Upper lobe of left lung (tissue), 4 donors: Measurements from ENCODE around the gene JARID2.

Experiments
- EP300 ChIP-seq, 4 donors: sonication (generic); formaldehyde crosslinking; IDR thresholded peaks; one replicate each; pipeline ENCODE4 v1.5.1; 2017; ENCODE audit warnings: antibody characterized with exemption in 4 of 4, control low read depth in 2 of 4
- POLR2AphosphoS5 ChIP-seq, 2 donors: sonication (generic); formaldehyde crosslinking; IDR thresholded peaks; one replicate each; pipeline ENCODE4 v1.5.1; 2017; ENCODE audit warnings: antibody characterized with exemption in 2 of 2
- TF ChIP-seq, protein P1 (sequence below), 6 experiments: fragments of 450-650 bp in 4 of 6; fragments of 200-600 bp in 2 of 6; sonication (generic) in 2 of 6; IDR thresholded peaks; one replicate each; pipeline ENCODE4 v1.5.1; 2016 to 2019; ENCODE audit warnings: antibody characterized with exemption in 6 of 6

DNA sequence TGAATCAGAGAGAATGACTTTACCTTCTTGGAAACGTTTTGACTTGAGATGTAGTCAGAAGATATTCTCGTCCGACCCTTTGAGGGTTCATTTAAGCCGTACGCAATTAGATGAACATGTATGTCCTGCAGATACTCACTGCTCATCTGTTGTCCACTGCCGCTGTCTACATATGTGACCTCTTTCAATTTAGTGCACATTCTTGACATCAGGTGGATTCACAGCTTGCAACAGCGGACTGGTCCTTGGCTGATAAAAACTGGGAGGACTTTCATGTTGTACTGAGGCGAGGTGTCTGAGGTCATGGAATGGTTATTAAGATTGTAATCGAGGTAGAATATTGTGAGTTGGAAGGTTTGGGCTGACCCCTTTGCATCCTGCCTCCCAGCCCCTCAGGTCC is 194.2 kb downstream of the JARID2 start:
- no peak for TF ChIP-seq EP300 (IDR thresholded peaks at IDR 0.05)
- TF ChIP-seq, protein P1, sequence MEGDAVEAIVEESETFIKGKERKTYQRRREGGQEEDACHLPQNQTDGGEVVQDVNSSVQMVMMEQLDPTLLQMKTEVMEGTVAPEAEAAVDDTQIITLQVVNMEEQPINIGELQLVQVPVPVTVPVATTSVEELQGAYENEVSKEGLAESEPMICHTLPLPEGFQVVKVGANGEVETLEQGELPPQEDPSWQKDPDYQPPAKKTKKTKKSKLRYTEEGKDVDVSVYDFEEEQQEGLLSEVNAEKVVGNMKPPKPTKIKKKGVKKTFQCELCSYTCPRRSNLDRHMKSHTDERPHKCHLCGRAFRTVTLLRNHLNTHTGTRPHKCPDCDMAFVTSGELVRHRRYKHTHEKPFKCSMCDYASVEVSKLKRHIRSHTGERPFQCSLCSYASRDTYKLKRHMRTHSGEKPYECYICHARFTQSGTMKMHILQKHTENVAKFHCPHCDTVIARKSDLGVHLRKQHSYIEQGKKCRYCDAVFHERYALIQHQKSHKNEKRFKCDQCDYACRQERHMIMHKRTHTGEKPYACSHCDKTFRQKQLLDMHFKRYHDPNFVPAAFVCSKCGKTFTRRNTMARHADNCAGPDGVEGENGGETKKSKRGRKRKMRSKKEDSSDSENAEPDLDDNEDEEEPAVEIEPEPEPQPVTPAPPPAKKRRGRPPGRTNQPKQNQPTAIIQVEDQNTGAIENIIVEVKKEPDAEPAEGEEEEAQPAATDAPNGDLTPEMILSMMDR (IDR thresholded peaks at IDR 0.05) = no peak
- no peak for TF ChIP-seq POLR2AphosphoS5 (IDR thresholded peaks at IDR 0.05)
